Caco-2 (cell line): Measurements from ENCODE around the gene HDAC6. TPM values are rescaled to one million over a fixed set of nuclear protein-coding genes. Genes with fewer than 3 reads are reported as not detected.
A peak's percentile ranks its signal among the peaks of the same experiment; 100 is the strongest.

ENCODE experiments used
- BruUV-seq: library from RNA; stranded (reverse); fragments of 400-500 nt; replicated peaks from 2 replicates; lab custom pipeline; 2021; lab: Mats Ljungman, UMichigan
- CTCF ChIA-PET: fragments of 300-600 bp; sonication (Branson Sonifier 250); formaldehyde crosslinking; loops from one replicate; lab custom pipeline; 2022; ENCODE audit warnings: antibody characterized with exemption; lab: Charles Lee
- POLR2A ChIA-PET: fragments of 300-600 bp; sonication (Branson Sonifier 250); formaldehyde crosslinking; loops from one replicate; lab custom pipeline; 2022; ENCODE audit warnings: antibody characterized with exemption; lab: Charles Lee
- DNase-seq, 2 experiments: peaks; one replicate each; pipeline versions ENCODE4 v3.0.0 to v3.0.0-alpha.2; 2020 to 2022
- H3K27me3 ChIP-seq: replicated peaks from 2 replicates; pipeline ENCODE4 v1.6.0; 2011; ENCODE audit warnings: low read length; ENCODE audit not compliant: control insufficient read depth, insufficient read depth
- H3K36me3 ChIP-seq: 2 replicates; pipeline ENCODE4 v1.5.1; 2011; ENCODE audit warnings: low read length; ENCODE audit not compliant: control insufficient read depth, insufficient read depth
- H3K4me1 ChIP-seq: fragments of 250-450 bp; sonication (Bioruptor Pico); 2 replicates; pipeline ENCODE4 v1.5.1; 2020; ENCODE audit warnings: mild to moderate bottlenecking
- H3K4me3 ChIP-seq: 2 replicates; pipeline ENCODE4 v1.5.1; 2011; ENCODE audit warnings: low read depth, mild to moderate bottlenecking, control low read depth, low read length
- H3K9me3 ChIP-seq: fragments of 250-450 bp; sonication (Bioruptor Pico); 2 replicates; pipeline ENCODE4 v1.5.1; 2020; ENCODE audit warnings: mild to moderate bottlenecking, moderate library complexity
- H3K27ac Mint-ChIP-seq: one replicate; pipeline ENCODE4 v1.8.0; 2022; ENCODE audit warnings: mixed read lengths; ENCODE audit not compliant: unreplicated experiment
- H3K27me3 Mint-ChIP-seq: one replicate; pipeline ENCODE4 v1.8.0; 2022; ENCODE audit warnings: mixed read lengths; ENCODE audit not compliant: insufficient read depth, unreplicated experiment
- H3K36me3 Mint-ChIP-seq: one replicate; pipeline ENCODE4 v1.8.0; 2022; ENCODE audit warnings: mild to moderate bottlenecking, mixed read lengths; ENCODE audit not compliant: insufficient read depth, unreplicated experiment
- H3K4me1 Mint-ChIP-seq: one replicate; pipeline ENCODE4 v1.8.0; 2022; ENCODE audit warnings: low read depth, mixed read lengths; ENCODE audit not compliant: unreplicated experiment
- H3K4me3 Mint-ChIP-seq: one replicate; pipeline ENCODE4 v1.8.0; 2022; ENCODE audit warnings: mild to moderate bottlenecking, moderate library complexity, mixed read lengths; ENCODE audit not compliant: unreplicated experiment
- H3K9me3 Mint-ChIP-seq: one replicate; pipeline ENCODE4 v1.8.0; 2022; ENCODE audit warnings: mixed read lengths; ENCODE audit not compliant: unreplicated experiment
- intact Hi-C: fragments of 100-400 bp; cut with micrococcal nuclease; formaldehyde crosslinking; loops from one replicate; pipeline ENCODE4 v1.10.0; 2022; ENCODE audit not compliant: unreplicated experiment
- total RNA-seq: library from RNA; stranded (reverse); gene quantifications from 2 replicates; pipeline ENCODE4 v1.2.3, GENCODE V29; 2022
- TF ChIP-seq, protein P1 (sequence below), 2 experiments: fragments of 200-600 bp in 1 of 2; IDR thresholded peaks; 1 replicate in 1 of 2; 2 replicates in 1 of 2; pipeline versions ENCODE4 v1.5.1 to v1.8.0; 2011 to 2022; ENCODE audit warnings: antibody characterized with exemption in 1 of 2, control low read depth in 1 of 2, inconsistent platforms in 1 of 2, low read depth in 1 of 2, low read length in 1 of 2, mild to moderate bottlenecking in 1 of 2, moderate library complexity in 1 of 2; ENCODE audit not compliant: insufficient read depth in 1 of 2, severe bottlenecking in 1 of 2, unreplicated experiment in 1 of 2

HDAC6 gene
- total RNA-seq, 1 experiment from 2014 or later: 110 TPM

DNA sequence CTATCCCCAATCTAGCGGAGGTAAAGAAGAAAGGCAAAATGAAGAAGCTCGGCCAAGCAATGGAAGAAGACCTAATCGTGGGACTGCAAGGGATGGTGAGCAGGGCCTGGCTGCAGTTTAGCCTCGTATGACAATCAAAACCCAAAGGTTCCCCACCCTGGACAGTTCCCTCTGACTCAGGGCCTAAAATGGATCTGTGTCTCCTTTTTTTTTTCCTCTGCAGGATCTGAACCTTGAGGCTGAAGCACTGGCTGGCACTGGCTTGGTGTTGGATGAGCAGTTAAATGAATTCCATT is 986 bp downstream of the HDAC6 start:
- H3K4me3 ChIP-seq: peak overlapping the region; percentile 58
- ChIA-PET CTCF (no interaction called here), POLR2A (no interaction called here)
- no peaks in the 10 kb centered on the region for H3K27me3 ChIP-seq
- intact Hi-C loops: loop anchor here (1.0 to 5.0 kb wide), 5 partner anchors 41 to 114 kb away; partner anchors contain the start of genes GLOD5, PIM2, PQBP1 and SUV39H1
- peaks cover 20% of the 10 kb centered on the region for H3K4me1 Mint-ChIP-seq
- DNase-seq: no peak
- peak overlapping the region; percentile 98 for H3K4me3 Mint-ChIP-seq
- H3K27me3 Mint-ChIP-seq: no peaks in the 10 kb centered on the region
- H3K36me3 ChIP-seq: no peaks in the 10 kb centered on the region; the same call in 1 of the 2 replicates
- TF ChIP-seq, protein P1, sequence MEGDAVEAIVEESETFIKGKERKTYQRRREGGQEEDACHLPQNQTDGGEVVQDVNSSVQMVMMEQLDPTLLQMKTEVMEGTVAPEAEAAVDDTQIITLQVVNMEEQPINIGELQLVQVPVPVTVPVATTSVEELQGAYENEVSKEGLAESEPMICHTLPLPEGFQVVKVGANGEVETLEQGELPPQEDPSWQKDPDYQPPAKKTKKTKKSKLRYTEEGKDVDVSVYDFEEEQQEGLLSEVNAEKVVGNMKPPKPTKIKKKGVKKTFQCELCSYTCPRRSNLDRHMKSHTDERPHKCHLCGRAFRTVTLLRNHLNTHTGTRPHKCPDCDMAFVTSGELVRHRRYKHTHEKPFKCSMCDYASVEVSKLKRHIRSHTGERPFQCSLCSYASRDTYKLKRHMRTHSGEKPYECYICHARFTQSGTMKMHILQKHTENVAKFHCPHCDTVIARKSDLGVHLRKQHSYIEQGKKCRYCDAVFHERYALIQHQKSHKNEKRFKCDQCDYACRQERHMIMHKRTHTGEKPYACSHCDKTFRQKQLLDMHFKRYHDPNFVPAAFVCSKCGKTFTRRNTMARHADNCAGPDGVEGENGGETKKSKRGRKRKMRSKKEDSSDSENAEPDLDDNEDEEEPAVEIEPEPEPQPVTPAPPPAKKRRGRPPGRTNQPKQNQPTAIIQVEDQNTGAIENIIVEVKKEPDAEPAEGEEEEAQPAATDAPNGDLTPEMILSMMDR (IDR thresholded peaks at IDR 0.05; ENCODE audit: insufficient read depth in 1 of 2, low read depth in 1 of 2, low read length in 1 of 2, severe bottlenecking in 1 of 2, unreplicated experiment in 1 of 2): no peak
- peak overlapping the region; percentile 99 for H3K27ac Mint-ChIP-seq
- no peaks in the 10 kb centered on the region for H3K9me3 Mint-ChIP-seq
- H3K36me3 Mint-ChIP-seq: peaks cover 27% of the 10 kb centered on the region
- H3K9me3 ChIP-seq: no peaks in the 10 kb centered on the region
- TSS peak; percentile 81 for BruUV-seq
- H3K4me1 ChIP-seq: no peaks in the 10 kb centered on the region; the same call in 1 of the 2 replicates

DNA sequence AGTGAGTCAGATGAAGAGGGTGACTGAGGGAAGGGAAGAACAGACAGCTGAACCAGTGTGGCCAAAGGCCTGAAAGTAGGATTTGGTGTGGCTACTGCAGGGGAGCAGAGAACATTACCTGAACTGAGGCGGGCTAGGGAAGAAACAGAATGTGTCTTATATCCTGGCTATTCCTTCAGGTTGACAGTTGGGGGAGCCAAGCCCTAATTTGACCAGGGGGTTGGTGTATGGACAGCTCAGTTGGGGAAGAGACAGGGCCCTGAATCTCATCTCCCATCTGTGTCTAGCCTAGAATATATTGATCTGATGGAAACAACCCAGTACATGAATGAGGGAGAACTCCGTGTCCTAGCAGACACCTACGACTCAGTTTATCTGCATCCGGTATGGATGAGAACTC is 4.2 kb downstream of the HDAC6 start:
- no peaks in the 10 kb centered on the region; the same call in 1 of the 2 replicates for H3K36me3 ChIP-seq
- H3K27me3 ChIP-seq: no peaks in the 10 kb centered on the region
- Mint-ChIP-seq H3K36me3 (peaks cover 27% of the 10 kb centered on the region), H3K9me3 (no peaks in the 10 kb centered on the region), H3K27ac (no peak overlapping the region), H3K4me3 (no peak overlapping the region), H3K27me3 (no peaks in the 10 kb centered on the region), H3K4me1 (peaks cover 15% of the 10 kb centered on the region)
- CTCF ChIA-PET: interaction anchor here (0.6 to 1.3 kb wide), 2 partner anchors 105 to 140 kb away, joined by 3 to 4 read pairs; partner anchors contain the start of gene SLC35A2
- POLR2A ChIA-PET: no interaction called here
- TF ChIP-seq, protein P1 (IDR thresholded peaks at IDR 0.05; ENCODE audit: insufficient read depth in 1 of 2, low read depth in 1 of 2, low read length in 1 of 2, severe bottlenecking in 1 of 2, unreplicated experiment in 1 of 2): no peak
- intact Hi-C loops: no loop called here
- no peak overlapping the region for H3K4me3 ChIP-seq
- no TSS peak for BruUV-seq
- H3K9me3 ChIP-seq: no peaks in the 10 kb centered on the region
- H3K4me1 ChIP-seq: no peaks in the 10 kb centered on the region
- DNase-seq: peak in 1 of 2 experiments; percentile 12

DNA sequence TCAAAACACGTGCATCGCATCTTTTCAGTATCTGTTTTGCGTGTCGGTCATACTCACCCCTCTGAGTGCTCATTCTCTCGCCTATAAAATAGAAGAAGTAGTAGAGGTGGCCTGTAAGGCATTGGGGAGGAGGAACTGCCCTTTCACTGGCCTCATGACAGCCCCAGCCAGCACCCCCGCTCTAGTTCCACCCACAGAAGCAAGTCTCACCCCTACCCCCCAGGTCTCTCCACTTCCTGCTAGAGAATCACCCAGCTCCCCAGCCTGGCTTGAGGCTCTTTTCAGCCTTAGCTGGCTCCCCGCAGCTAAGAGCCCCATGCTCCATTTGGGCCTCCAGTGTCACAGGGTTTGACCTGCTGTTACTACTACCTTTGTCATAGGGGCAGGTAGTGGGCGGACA is 11.8 kb downstream of the HDAC6 start:
- CTCF ChIA-PET: no interaction called here
- Mint-ChIP-seq H3K4me3 (no peak overlapping the region), H3K4me1 (no peaks in the 10 kb centered on the region), H3K27ac (peak overlapping the region; percentile 55), H3K36me3 (peaks cover 9% of the 10 kb centered on the region), H3K9me3 (no peaks in the 10 kb centered on the region), H3K27me3 (no peaks in the 10 kb centered on the region)
- DNase-seq: no peak
- no peaks in the 10 kb centered on the region for H3K4me1 ChIP-seq
- intact Hi-C loops: no loop called here
- H3K9me3 ChIP-seq: no peaks in the 10 kb centered on the region
- POLR2A ChIA-PET: no interaction called here
- no peak overlapping the region for H3K4me3 ChIP-seq
- no peaks in the 10 kb centered on the region for H3K27me3 ChIP-seq
- BruUV-seq: no TSS peak
- no peaks in the 10 kb centered on the region for H3K36me3 ChIP-seq
- TF ChIP-seq, protein P1 (IDR thresholded peaks at IDR 0.05; ENCODE audit: insufficient read depth in 1 of 2, low read depth in 1 of 2, low read length in 1 of 2, severe bottlenecking in 1 of 2, unreplicated experiment in 1 of 2): no peak
